ENCODE results near the gene KIF4A.
"Not testable (repeated sequence)": the region's sequence is repeated elsewhere in the genome, so short reads cannot be mapped to it uniquely, and the experiment has no call there.

The KIF4A gene

GRCh38 chrX:70324326-70324725 lies 34.4 kb downstream of the KIF4A start:
- no peak overlapping the region for H3K4me3 ChIP-seq (ENCODE audit: low read length)
- TF ChIP-seq CTCF (IDR thresholded peaks at IDR 0.05; ENCODE audit: insufficient read depth, low read depth, low read length, missing control alignments), result no peak
- DNase-seq (ENCODE audit: low read depth), result no peak

GRCh38 chrX:70331161-70331560 lies 41.3 kb downstream of the KIF4A start:
- TF ChIP-seq CTCF (IDR thresholded peaks at IDR 0.05; ENCODE audit: insufficient read depth, low read depth, low read length, missing control alignments), result no peak
- no peak for DNase-seq (ENCODE audit: low read depth)
- H3K4me3 ChIP-seq (ENCODE audit: low read length), result no peak overlapping the region

- H3K4me3 ChIP-seq (ENCODE audit: low read length), result no peak overlapping the region
- no peak for DNase-seq (ENCODE audit: low read depth)
- peak; percentile 26 for TF ChIP-seq CTCF (IDR thresholded peaks at IDR 0.05; ENCODE audit: insufficient read depth, low read depth, low read length, missing control alignments)
Observed at GRCh38 chrX:70332600-70332999, 42.7 kb downstream of the KIF4A start.

GRCh38 chrX:70336767-70337166 lies 46.9 kb downstream of the KIF4A start:
- H3K4me3 ChIP-seq (ENCODE audit: low read length), result no peak overlapping the region
- TF ChIP-seq CTCF (IDR thresholded peaks at IDR 0.05; ENCODE audit: insufficient read depth, low read depth, low read length, missing control alignments), result no peak
- DNase-seq (ENCODE audit: low read depth), result no peak

- no peak for TF ChIP-seq CTCF (IDR thresholded peaks at IDR 0.05; ENCODE audit: insufficient read depth, low read depth, low read length, missing control alignments)
- DNase-seq (ENCODE audit: low read depth), result no peak
- H3K4me3 ChIP-seq (ENCODE audit: low read length), result no peak overlapping the region
Observed at GRCh38 chrX:70338290-70338689, 48.4 kb downstream of the KIF4A start.

GRCh38 chrX:70343435-70343834 lies 53.5 kb downstream of the KIF4A start:
- DNase-seq (ENCODE audit: low read depth), result no peak
- no peak overlapping the region for H3K4me3 ChIP-seq (ENCODE audit: low read length)
- TF ChIP-seq CTCF (IDR thresholded peaks at IDR 0.05; ENCODE audit: insufficient read depth, low read depth, low read length, missing control alignments), result no peak

- DNase-seq (ENCODE audit: low read depth), result no peak
- no peak for TF ChIP-seq CTCF (IDR thresholded peaks at IDR 0.05; ENCODE audit: insufficient read depth, low read depth, low read length, missing control alignments)
- no peak overlapping the region for H3K4me3 ChIP-seq (ENCODE audit: low read length)
Observed at GRCh38 chrX:70346418-70347070, 56.6 kb downstream of the KIF4A start.

- DNase-seq (ENCODE audit: low read depth); H3K4me3 ChIP-seq (ENCODE audit: low read length): not testable (repeated sequence)
Observed at GRCh38 chrX:70348825-70349224, 58.9 kb downstream of the KIF4A start.

GRCh38 chrX:70349367-70350125 lies 59.6 kb downstream of the KIF4A start:
- DNase-seq (ENCODE audit: low read depth); H3K4me3 ChIP-seq (ENCODE audit: low read length): not testable (repeated sequence)
